Limb (tissue), 2 donors: ENCODE data around the gene ZHX3.

ENCODE experiments used
- DNase-seq, 2 donors: peaks; one replicate each; pipeline ENCODE4 v3.0.0-alpha.2; 2016; ENCODE audit errors: extremely low spot score in 2 of 2

ZHX3 gene

GRCh38 chr20:41200446-41201202 is 116.9 kb downstream of the ZHX3 start:
- no peak for DNase-seq

GRCh38 chr20:41198443-41198842 is 119.1 kb downstream of the ZHX3 start:
- no peak for DNase-seq

- DNase-seq = no peak
These were observed 120.8 kb downstream of the ZHX3 start for GRCh38 chr20:41196653-41197225.

DNA sequence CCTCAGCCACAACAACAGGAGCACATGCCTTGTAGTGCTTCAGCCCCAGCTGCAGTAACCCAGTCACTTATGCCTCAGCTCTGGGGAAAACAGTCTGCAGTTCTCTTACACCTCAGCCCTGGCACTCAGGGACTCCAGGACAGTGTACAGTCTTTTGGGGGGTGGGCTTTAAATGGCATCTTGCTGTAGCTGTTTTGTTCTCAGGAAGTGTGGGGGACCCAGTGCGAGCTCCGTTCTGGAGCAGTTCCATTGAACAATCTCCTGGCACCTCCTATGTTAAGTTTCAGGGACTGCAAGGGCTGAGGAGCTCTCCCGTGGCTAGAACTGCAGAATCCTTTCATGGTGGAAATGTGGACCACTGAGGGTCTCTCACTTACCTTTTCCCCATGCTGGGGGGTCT is 125.0 kb downstream of the ZHX3 start:
- DNase-seq = no peak

DNA sequence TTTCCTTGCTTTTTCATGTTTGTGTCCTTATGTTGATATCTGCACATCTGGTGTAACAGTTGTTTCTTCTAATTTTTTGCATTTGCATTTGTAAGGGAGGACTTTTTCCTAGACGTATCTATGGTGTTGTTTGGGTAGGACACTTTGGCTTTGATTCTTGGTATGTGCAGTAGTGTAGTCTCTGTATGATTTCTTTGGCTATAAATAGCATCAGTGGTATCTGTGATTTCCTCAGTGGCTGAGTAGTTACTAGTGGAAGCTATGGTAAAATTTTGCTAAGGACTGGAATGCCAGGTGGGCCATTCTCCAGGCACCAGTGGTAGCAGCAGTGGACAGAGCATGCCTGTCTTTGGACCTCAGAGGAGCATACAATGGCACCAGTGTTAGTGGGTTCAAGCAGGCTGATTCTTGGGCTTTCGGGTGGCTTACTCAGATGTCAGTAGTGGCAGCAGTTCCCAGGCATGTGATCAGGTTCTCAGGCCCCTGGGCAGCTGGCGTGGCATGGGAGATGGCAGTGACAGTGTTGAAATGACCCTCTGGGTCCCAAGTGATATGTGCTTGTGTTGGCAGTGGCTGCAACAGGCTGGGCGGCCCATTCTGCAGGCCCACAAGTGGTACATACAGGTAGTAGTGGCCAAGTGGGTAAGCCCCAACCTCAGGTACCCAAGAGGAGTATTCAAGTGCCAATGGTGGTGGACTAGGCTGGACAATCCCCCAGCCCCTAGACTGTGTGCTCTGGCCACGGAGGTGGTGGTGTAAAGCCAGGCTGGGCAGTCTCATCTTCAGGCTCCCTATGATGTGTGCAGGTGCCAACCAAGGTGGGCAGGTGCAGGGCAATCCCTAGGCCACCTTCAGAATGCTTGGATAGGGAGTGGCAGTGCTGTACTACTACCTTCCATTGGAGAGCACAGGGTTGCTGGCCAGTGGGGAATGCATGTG is 125.7 kb downstream of the ZHX3 start:
- DNase-seq = no peak

- no peak for DNase-seq
These were observed 129.9 kb downstream of the ZHX3 start for GRCh38 chr20:41187668-41188067.

- no peak for DNase-seq
These were observed 132.3 kb downstream of the ZHX3 start for GRCh38 chr20:41185013-41185757.

- no peak for DNase-seq
These were observed 133.7 kb downstream of the ZHX3 start for GRCh38 chr20:41183831-41184230.

DNA sequence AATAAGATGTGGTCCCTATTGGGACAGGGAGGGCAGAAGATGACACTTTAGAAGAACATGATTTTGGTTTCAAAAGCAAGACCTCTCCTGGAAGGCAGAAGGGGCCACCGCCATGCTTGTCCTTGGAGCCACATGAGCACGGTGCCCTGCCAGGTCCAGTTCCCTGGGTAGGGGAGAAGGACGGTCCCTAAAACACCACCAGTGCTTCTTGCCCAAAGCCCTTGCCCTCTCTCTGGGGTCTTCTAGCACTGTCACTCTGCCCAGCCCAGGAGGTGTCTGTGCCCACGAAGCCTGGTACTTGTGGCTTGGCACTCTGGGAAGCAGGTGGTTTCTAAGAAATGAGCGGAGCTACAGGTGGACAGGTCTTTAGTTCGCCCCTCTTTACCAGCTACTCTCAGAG is 134.1 kb downstream of the ZHX3 start:
- no peak for DNase-seq

- no peak for DNase-seq
These were observed 135.0 kb downstream of the ZHX3 start for GRCh38 chr20:41182296-41183212.

DNA sequence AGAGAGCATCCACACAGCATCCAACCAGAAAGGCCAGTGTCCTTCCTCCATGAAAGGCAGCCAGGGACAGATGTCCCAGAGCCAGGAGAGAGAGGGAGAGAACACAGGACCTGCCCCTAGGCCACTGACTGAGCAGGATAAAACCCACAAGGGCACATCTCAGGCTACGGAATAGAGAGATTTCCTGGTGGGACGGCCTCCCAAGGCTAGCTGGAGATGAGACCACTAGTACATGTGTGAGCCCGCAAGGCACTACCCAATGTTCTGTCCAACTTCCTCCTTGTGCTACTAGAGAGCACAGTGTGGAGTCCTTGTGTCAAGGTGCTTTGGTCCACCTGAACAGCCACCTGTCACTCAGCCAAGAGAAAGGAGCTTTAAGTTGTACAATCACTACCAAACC is 136.0 kb downstream of the ZHX3 start:
- DNase-seq = no peak

DNA sequence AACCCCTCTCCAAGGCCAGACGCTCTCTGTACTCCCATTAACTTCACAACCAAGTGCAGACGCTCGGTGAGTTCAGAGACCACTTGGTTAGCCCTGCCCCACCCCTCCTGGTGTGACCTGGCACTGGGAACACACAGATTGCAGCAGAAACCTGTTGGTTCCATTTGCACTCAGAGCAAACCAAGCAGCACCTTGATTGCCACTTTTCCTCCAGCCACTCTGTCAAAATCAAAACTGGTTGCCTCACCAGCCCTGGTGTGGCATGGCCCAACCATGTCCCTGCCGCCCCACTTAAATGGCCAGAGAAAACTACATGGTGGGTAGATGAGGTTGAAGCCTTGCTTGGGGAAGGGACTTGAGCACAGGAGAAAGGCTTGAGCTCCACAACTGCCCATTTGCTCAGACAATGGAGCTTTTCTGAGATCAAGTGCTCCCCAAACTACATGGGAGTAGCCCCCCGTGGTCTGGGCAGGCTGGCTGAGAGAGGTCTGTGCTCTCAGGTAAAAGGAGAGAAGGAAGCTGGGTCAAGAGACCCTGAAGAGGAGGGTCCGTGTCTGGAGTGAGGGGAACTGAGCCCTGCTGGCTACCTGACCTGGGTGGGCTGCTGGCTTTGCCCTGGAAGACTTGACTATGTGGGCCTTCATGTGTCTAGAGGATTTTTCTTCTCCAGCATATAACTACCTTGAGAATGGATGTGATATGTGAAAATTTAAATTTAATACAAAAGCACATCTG is 136.8 kb downstream of the ZHX3 start:
- DNase-seq = peak in 1 of 2 donors; percentile 20

DNA sequence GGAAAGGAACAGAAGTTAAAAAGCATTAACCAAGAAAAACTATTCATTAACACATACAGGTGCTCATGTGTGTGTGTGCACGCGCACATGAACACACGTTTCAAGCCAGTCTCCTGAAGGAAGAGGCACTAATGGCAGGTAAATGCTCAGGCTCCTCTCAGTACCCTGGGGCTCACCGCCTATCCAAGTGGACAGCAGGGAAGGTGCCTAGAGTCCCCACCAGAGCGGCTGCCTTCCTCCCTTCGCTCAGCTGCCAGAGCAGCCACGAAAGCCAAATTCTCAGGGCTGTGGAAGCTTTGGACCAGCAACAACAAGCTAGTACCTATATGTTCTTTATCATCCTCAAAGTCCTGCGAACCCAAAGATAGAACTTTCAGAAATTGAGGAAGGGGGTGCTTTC is 137.6 kb downstream of the ZHX3 start:
- DNase-seq = peak in 1 of 2 donors; percentile 9

DNA sequence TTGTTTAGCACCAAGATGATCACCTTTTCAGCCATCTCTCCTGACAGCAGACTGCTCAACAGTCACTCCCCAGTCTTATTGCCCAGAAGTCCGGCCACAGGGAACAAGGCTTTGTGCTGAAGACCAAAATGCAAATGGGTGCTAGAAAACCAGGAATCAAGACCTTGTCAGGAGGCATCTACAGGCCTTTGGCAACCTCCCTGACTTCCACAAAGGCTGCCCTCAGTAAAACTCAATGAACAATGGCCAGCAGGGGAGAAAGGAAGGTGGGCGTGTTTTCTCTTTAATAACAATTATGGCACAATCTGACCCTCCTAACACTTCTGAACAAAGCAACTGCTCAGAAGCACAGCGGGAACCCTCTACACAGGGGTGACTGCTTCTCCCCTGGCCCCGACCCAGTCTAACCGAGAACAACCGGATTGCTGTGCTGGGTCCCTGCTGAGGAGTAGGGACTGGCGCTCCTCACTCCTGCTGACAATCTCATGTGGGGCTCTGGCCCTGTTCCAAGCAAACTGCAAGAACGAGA is 138.6 kb downstream of the ZHX3 start:
- peak in 1 of 2 donors; percentile 25 for DNase-seq

GRCh38 chr20:41178495-41178894 is 139.0 kb downstream of the ZHX3 start:
- no peak for DNase-seq

DNA sequence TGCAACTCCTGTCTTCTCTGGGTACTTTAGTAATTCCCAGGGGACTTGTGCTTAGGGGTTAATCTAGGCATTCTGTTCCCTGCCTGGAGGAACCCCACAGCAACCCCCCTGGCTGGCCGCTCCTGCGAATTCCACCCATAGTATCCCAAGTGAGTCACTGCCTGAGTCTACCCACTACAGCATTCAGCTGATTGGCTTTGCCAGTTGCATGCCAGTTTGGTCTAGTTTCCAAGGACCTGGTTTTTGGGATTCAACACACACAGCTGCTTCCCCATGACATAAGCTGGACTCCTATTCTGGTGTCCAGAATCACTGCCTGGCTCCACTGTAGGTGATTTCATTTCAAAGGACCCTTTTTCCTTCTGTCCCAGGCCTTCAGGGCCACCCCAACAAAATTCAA is 139.9 kb downstream of the ZHX3 start:
- DNase-seq = peak in 1 of 2 donors; percentile 27

DNA sequence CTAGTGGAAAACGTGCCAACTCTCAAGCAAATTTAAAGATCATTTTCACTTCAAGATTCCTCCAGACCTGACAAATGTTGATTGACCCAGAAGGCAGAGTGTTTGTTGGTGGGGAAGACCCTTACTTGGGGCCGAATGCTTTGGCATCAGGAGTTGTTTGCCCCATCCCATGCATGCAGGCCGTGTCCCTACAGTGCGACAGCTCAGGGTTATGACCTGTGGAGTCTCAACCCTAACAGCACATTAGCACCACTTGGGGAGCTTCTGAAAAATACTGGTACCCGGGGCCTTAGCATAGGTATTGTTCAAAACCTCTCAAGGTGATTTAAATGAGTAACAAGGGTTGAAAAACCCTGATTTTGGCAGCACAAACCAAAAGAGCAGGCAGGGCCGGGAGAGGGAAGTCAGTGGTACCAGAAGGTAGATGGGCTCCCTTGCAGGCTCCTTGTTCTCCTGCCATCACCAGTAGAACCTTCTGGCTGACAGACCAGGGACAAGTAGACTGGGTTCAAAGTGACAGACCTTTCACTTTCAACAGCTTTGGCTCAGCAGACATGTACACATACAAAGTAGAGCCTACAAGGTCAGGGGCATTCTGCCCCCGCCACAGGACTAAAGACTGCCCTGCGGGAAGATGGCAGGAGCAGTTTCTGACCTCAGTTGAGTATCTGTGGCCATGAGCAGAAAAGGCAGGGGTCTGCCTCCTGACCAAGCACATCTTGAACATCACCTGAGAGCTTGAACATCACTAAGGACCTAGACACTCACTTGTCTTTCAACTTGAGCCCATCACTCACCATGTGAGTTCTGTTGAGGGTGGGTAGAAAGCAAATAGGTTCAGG is 140.6 kb downstream of the ZHX3 start:
- DNase-seq = no peak

DNA sequence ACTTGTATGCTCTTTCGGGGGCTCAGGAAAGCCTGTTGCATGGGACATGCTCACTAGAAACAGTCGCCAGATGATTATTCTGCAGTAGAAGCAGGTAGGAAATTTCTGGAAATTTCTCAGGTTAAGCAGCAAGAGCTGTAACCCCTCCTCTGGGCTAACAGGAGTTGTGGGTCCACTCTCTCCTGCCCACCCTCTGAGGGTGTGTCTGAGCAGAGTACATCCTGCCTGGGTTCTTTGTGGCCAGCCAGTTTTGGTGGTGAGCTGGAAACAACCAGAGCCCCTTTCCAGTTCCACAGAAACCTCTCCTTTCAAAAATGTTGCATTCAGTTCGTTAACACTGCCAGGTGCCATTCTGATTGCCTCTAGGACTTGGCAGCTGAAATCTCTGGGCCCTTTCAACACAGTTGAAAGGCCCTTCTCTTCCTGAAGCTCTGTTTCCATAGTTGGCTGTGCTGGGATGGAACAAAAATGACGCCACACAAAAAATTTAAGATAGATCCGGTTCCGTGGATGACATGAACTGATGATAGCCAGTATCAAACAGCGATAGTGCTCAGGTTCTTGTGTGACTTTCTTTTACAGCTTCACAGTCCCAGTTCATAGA is 141.7 kb downstream of the ZHX3 start:
- DNase-seq = no peak
